Activated CD4-positive, CD25-positive, alpha-beta regulatory T cell (primary cell): ENCODE measurements around the gene MND1.
"Not testable (repeated sequence)": the region's sequence is repeated elsewhere in the genome, so short reads cannot be mapped to it uniquely, and the experiment has no call there.

ENCODE experiments used
- DNase-seq, 4 experiments: peaks; one replicate each; lab custom pipeline; 2025; lab: John Stamatoyannopoulos, UW

MND1 gene

GRCh38 chr4:153403726-153404125 is 59.2 kb downstream of the MND1 start:
- no peak for DNase-seq

DNA sequence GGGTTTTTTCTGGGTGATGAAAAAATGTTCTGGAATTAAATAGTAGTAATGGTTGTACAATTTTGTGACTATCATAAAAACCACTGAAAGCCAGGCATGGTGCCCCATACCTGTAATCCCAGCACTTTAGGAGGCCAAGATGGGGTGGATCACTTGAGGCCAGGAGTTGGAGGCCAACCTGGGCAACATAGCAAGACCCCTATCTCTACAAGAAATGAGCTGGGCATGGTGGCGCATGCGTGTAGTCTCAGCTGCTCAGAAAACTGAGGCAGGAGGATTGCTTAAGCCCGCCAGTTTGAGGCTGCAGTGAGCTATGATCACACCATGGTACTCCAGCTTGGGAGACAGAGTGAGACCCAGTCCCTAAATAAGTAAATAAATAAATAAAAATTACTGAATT is 63.4 kb downstream of the MND1 start:
- DNase-seq, result no peak

GRCh38 chr4:153408932-153409331 is 64.4 kb downstream of the MND1 start:
- DNase-seq, result no peak

DNA sequence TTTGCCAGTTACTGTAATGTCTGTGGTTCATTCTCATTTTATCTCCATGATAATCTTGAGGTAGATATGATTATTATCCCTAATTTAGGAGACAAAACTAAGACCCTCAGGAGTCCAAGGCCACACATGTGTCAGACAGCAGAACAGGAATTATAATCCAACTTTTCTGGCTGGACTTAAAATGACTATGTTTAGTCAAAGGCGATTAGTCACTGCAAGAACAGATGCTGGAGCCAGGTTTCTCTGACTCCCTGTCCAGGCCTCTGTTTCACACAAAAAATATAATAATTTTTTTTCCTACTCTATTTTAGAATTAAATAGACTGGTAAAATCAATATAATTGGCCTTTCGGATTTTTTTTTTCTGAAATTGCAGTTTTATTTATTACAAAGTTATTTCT is 64.9 kb downstream of the MND1 start:
- no peak for DNase-seq

DNA sequence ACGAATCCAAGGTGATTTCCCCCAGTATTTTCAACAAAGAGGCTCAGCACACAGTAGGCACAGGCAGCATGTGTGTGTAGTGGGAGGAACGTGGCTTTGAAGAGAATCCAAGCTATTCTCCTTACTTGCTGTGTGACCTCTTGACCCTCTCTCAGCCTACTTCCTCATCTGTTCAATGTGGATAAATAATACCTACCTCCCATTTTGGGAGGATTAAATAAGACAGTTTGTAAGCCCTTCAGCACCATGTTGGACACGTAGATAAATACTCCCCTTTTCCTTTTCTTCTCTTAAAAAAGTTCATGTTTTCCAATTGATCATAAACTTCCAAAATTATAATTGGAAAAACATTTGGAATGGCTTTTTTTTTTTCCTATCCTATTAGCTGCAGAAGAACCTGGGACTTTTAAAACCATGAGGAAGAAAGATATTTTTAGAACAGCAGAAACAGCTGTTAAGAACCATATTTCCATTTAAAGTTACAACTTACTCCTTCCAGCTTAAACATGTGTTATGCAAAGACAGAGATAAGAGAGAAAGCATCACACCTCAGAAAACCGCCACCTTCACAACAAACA is 65.5 kb downstream of the MND1 start:
- no peak for DNase-seq

DNA sequence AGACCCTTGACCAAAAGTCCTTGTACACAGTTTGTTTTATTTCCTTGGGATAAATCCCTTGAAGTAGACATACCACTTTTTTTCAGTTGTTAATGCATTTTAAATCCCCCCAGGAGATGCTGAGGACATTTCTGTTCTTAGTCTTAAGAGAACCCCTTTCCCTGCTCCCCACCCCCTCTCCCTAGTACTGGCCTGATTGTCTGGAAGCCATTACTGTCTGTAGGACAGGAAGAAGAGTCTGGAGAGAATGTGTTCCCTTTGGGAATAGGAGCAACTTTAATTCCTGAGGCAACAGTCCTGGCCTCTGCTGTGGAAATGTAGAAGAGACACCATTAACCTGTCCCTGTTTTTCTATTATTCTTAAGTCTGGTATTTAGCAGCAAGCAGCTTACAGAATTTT is 69.4 kb downstream of the MND1 start:
- DNase-seq, result no peak

GRCh38 chr4:153416456-153416855 is 72.0 kb downstream of the MND1 start:
- not testable (repeated sequence) for DNase-seq

DNA sequence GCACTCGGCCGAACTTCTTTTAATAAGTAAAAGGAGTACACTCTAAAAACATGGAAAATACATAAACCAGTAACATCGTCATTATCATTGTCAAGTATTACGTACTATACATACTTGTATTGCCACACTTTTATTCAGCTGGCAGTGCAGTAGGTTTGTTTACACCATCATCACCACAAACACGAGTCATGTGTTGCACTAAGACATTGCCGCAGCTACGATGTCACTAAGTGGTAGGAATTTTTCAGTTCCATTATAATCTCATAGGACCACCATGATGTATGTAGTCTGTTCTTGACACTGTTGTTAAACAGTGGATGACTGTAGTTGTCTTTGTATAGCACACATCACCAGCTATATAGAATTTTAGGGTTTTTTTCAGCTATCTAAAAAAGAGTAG is 73.6 kb downstream of the MND1 start:
- DNase-seq, result no peak

- DNase-seq, result no peak
These were observed 74.1 kb downstream of the MND1 start for GRCh38 chr4:153418558-153418957.

GRCh38 chr4:153419029-153419428 is 74.5 kb downstream of the MND1 start:
- DNase-seq, result no peak

DNA sequence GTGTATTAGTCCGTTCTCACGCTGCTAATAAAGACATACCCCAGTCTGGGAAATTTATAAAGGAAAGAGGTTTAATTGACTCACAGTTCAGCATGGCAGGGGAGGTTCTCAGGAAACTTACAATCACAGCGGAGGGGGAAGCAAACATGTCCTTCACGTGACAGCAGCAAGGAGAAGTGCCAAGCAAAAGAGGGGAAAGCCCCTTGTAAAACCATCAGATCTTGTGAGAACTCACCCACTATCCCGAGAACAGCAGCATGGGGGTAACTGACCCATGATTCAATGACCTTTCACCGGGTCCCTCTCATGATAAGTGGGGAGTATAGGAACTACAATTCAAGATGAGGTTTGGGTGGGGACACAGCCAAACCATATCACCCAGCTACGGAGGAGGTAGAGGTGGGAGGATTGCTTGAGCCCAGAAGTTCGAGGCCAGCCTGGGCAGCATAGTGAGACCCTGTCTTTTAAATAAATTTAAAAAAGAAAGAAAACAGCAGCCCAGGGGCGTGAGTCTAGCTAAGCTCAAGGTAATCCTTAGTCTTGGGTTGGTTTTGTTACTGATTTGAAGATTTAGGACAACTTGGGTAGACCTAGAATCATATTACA is 75.3 kb downstream of the MND1 start:
- DNase-seq, result no peak

DNA sequence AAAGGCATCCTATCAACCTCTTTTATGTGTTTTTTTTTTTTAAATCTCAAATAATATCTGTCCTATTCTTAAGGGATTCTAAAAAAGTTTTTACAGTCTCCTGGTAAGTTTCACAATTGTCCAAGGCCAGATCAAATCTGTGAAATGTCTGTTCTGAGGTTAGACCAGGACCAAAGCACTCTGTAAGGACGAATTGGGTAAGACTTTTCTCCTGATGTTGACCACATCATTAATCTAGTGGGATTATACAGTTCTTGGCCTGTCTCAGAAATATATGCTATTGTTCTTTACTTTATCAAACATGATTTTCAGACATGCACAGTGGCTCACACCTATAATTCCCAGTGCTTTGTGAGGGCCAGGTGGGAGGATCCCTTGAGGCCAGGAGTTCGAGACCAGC is 75.9 kb downstream of the MND1 start:
- no peak for DNase-seq

- no peak for DNase-seq
These were observed 77.5 kb downstream of the MND1 start for GRCh38 chr4:153421941-153422340.

DNA sequence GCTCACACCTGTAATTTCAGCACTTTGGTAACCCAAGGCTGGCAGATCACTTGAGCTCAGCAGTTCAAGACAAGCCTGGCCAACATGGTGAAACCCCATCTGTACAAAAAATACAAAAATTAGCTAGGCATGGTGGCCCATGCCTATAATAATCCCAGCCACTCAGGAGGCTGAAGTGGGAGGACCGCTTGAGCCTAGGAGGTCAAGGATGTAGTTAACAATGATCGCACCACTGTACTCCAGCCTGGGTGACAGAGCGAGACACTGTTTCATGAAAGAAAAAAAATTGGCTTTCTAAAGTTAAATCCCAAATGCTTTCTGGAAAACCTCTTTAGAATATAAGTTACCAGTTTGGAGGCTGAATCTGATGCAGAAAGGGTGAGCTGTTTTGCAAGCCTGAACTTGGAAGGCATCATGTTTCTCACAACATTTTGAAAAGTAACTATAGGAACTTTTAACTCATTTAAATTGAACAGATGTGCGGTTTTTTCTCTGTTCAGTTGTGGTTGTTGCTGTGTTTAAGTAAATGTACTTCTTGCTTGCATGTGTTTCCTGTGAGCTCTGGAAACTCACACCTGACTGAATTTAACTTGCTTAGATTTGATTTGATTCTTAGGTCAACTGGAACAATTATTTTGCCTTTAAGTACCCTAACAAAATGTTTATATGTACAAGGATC is 81.9 kb downstream of the MND1 start:
- DNase-seq, result no peak

GRCh38 chr4:153427363-153428071 is 83.0 kb downstream of the MND1 start:
- no peak for DNase-seq

GRCh38 chr4:153428941-153429475 is 84.5 kb downstream of the MND1 start:
- DNase-seq, result no peak

- peak; percentile 13 to 47 (median 30) for DNase-seq
These were observed 88.7 kb downstream of the MND1 start for GRCh38 chr4:153432965-153433753.

GRCh38 chr4:153433754-153434105 is 89.2 kb downstream of the MND1 start:
- DNase-seq, result no peak

- DNase-seq, result no peak
These were observed 89.7 kb downstream of the MND1 start for GRCh38 chr4:153434190-153434589.

- peak in 2 of 4 experiments; percentile 1 to 2 for DNase-seq
These were observed 94.6 kb downstream of the MND1 start for GRCh38 chr4:153438916-153439756.

- no peak for DNase-seq
These were observed 95.3 kb downstream of the MND1 start for GRCh38 chr4:153439831-153440230.
